Stimulated activated CD4-positive, alpha-beta T cell treated with anti-CD3 and anti-CD28 coated beads, Interleukin-1b, Interleukin-23, amount 100 ng/mL, for 48 hours (primary cell): ENCODE data around the gene HLCS.

Source experiments
- DNase-seq: peaks from one replicate; pipeline ENCODE4 v3.0.0-alpha.2; 2020

The HLCS gene

GRCh38 chr21:36735724-36736320 lies 230.6 kb downstream of the HLCS start:
- DNase-seq, result no peak

GRCh38 chr21:36735201-36735515 lies 231.3 kb downstream of the HLCS start:
- no peak for DNase-seq

DNA sequence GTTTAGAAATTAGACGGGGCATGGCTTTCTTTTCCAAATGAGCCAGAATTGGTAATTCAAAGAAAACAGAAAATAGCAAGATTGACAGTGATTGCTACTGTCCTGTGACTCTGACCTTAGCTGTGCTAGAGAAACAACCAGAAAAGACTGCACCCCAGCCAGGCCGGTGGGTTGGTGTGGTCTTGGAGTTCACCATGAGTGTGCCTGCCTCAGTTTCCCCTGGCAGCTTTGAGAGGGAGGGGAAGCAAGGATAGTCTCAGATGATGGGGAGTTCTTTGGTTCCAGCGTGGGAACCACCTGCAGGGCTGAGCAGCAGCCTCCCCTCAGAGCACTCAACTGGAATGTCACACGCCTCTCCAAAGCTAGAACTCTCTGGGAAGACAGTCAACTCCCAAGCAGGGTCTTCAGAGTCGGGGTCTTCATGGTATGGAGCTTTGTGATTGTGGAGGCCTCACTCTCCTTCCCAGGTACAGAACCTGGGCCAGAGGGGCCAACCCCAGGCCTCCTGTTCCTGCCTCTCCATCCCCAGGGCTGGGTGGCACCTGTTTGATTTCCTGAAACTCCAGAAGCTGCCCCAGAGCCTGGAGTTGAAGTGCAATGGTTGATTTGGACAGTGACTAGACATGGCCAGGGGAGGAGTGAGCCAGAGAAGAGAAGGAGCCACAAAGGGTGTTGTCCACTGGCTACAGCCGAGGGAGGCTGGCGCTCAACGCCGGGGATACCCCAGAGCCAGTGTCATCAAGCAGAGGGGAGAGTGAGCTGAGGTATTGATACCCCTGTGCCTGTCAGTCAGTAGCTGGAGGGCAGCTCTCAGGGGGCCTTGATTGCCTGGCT lies 231.9 kb downstream of the HLCS start:
- no peak for DNase-seq

DNA sequence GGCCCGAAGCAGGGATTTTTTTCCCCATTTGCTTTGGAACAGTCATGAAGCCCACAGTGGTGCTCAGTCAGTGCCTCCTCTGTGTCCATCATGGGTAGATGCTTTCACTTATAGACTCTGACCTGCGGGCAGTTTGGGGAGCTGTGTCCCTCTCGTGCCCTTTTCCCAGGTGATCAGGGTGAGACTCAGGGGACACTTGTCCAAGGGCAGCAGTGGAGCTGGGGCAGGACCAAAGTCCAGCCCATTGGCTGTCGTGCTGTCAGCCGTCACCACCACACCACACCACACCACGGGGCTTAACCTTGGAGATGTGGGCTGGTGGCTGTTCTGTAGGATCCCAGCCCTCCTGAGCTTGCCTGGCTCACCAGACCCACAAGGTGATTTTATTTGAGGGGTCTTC lies 232.6 kb downstream of the HLCS start:
- DNase-seq, result no peak

- no peak for DNase-seq
Measured at GRCh38 chr21:36732761-36733160, 233.7 kb downstream of the HLCS start.

DNA sequence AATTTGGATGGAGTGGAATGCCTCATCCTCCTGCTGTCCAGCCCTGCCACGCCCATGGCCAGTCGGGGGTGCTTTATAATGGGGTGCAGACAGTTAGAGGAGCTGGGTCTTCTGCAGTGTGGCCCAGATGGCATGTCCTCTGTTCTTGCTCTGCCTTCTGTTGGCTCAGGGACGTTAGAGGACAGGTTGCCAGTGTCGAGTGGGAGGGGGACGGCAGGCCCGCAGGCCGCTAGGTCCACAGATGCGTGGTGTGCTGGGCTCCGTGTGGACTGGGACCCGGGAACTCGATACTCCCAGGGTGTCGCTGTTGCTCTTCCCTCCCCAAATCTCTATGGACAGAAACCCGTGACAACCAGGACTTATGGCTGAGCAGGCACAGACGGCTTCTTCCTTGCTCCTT lies 234.3 kb downstream of the HLCS start:
- DNase-seq, result no peak

GRCh38 chr21:36730291-36731281 lies 235.9 kb downstream of the HLCS start:
- no peak for DNase-seq

GRCh38 chr21:36729310-36729970 lies 237.0 kb downstream of the HLCS start:
- no peak for DNase-seq

DNA sequence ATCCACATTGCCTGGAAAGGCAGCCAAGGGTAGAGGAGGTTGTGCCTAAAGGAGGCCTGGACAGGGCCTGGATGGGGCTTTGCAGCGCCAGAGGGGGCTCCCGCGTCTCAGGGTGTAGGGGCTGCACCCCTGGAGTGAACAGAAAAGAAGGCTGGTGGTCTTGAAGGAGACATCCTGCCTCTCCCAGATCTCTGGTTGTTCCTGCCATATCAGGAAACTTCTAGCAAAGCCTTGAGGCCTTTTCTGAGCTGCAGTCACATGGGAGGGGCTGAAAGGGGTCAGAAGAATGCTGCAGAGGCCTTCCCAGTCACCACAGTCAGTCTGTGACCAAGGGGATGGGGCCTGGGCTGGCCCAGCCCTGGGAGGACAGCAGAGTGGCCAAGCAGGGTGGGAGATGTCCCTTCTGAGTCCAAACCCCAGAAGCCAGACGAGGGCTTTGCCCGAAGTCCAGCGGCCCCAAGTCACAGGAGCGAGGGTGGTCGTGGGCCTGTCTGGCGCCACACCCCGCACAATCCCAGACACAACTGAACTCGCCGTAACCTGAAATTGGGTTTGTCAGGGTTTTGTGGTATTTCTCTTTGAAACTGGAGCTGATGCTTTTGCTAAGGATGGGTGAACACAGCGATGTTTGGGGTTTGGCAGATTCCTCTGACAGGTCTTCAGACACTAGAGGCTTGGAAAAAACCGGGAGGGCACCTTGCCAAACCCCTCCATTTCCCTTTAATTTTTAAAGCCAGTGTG lies 237.9 kb downstream of the HLCS start:
- DNase-seq, result no peak

GRCh38 chr21:36727866-36728265 lies 238.6 kb downstream of the HLCS start:
- no peak for DNase-seq

DNA sequence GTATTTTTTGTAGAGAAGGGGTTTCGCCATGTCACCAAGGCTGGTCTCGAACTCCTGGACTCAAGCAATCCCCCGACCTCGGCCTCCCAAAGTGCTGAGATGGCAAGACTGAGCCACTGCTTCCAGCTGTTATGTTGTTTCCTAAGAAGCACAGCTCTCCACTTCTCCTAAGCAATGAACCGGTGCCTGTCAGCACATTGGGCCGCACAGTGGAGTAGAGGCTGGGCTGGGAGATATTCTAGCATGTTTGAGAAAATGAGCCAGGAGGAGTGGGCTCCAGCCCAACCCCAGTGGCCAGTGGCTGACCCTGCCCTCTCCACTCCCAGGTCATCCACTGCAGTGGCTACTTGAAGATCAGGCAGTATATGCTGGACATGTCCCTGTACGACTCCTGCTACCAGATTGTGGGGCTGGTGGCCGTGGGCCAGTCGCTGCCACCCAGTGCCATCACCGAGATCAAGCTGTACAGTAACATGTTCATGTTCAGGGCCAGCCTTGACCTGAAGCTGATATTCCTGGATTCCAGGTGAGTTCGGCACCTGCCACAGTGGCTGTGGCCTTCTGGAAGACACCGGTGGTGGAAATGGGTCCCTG lies 240.6 kb downstream of the HLCS start:
- no peak for DNase-seq

DNA sequence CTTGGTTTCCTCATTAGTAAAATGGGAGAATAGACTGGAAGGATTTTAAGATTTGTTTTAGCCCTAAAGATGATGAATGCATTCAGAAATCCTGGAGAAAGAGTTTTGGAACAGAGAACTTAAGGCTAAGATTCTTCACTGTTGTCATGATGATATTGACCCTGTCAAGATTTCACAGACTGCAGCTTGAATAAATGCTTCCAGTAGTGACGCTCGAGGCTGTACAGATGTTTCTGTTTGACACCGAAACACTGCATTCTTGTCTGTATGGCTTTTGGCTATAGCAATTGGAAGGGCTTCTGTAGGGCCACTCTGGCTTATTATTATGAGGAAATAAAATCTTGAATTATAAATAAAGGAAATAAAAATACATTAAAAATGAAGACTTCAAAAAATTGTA lies 241.8 kb downstream of the HLCS start:
- no peak for DNase-seq

DNA sequence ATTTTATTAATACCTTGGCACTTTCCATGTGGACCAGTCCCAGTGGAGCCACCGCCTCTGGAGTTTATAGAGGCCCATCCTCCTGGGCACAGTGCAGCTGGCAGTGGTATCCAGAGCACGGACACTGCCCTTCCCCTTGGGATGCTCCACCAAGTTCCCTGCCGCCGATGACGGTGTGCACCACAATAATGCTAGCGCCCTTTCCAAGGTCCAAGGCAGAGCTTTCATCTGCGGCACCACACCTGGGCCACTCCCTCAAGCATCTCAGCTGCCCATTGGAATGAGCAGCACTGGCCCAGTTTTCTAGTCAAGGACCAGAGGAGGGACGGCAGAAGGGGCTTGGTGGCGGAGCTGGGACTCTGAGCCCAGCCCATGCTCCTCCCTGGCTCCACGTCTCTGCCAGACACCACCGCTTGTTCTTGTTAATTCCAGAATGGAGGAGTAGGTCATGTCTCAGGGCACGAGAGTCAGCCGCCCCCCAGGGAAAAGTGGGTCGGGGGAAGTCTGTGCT lies 243.0 kb downstream of the HLCS start:
- DNase-seq, result no peak

DNA sequence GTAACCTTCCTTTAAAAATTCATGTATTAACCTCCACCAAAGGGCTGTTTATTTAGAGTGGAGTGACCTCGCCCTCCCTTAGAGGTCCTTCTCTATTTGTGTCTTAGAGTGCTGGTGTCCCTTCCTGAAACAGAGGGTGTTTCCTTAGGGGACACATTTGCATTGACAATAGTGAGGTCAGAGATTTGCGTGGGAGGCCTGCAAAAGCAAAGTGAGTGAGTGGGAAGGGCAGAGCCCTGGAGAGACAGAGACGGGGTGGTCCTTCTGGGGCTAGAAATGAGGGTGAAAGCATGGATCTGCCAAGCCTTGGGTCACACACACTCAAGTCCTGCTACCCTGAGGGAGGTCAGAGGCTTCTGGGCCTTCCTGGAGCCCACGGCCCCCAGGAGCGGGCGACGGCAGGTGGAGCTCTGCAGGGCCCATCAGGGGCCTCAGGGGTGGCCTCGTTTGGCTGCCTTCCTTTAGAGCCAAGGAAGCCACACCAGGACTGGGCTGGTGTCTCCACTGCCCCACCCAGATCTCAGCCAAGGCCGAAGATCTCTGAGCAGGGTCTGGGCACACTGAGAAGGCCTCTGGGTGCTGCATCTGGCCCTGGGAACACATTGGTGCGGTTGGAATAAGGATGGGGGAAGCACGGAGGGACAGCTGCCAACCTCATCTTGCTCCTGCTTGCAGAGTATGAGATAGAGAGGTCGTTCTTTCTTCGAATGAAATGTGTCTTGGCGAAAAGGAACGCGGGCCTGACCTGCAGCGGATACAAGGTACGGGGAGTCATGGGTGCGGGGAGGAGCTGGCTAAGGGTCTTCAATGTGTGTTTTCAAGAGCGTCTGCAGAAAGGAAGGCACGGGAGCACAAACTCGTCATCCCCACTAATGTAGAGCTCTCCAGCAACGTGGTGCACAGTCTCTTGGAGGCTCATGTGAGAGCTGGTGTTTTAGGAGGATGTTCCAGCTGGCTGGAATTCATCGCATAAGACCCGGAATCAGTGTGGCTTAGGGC lies 243.8 kb downstream of the HLCS start:
- DNase-seq, result no peak

- no peak for DNase-seq
Measured at GRCh38 chr21:36721817-36722216, 244.7 kb downstream of the HLCS start.

DNA sequence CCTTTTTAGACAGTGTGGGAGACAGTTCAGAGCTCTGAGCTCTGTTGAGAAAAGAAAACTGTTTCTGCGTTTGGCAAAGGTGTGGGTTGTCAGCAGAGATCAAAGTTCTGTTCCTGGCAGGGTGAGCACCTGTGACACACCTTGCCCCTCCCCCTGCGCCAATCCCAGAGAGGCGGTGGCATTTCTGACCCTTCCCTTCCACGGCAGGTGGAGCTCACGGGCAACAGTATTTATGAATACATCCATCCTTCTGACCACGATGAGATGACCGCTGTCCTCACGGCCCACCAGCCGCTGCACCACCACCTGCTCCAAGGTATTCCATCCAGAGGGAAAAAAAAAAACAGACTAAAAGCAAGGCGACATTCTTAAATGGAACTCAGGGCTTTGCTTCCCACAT lies 246.9 kb downstream of the HLCS start:
- no peak for DNase-seq

DNA sequence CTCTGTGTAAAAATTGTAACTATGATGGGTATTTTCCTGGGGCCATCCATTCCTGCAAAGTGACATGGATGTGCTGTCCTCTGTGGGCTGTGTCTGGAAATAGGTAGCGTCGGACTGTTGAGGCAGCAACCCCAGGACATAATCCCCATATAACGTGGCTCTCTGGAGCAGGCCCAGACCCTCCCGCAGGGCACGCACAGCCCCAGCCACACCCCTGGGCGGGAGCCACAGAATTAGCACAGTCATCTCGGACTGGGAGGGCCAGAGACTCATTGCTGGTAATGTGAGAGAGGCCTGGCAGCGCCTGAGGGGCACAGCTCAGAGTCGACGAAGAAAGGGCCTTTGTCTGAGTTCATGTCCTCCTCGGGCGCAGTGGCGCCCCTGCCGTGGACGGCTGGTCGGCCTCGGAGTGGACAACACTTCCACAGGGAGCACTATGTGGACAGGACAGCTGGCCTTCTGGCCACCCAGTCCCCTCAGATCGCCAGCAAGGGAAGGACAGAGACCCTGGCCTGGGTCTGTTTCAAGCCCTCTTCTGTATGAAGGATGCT lies 247.4 kb downstream of the HLCS start:
- no peak for DNase-seq

- DNase-seq, result no peak
Measured at GRCh38 chr21:36717976-36718375, 248.5 kb downstream of the HLCS start.

GRCh38 chr21:36716836-36717235 lies 249.6 kb downstream of the HLCS start:
- DNase-seq, result no peak

- no peak for DNase-seq
Measured at GRCh38 chr21:36716387-36716786, 250.1 kb downstream of the HLCS start.
